GM23338 (cell line): ENCODE results near the gene GPX7.

ENCODE experiments used
- ETS1 ChIP-seq: IDR thresholded peaks from 2 replicates; pipeline ENCODE4 v1.6.1; 2016; ENCODE audit warnings: antibody characterized with exemption
- EZH2 ChIP-seq: fragments of 200-600 bp; sonication (generic); IDR thresholded peaks from one replicate; pipeline ENCODE4 v1.8.0; 2017; ENCODE audit warnings: antibody characterized with exemption, mild to moderate bottlenecking, low read depth; ENCODE audit not compliant: unreplicated experiment
- EZH2phosphoT487 ChIP-seq: fragments of 200-600 bp; sonication (generic); IDR thresholded peaks from one replicate; pipeline ENCODE4 v1.8.1; 2018; ENCODE audit warnings: antibody characterized with exemption; ENCODE audit not compliant: unreplicated experiment
- POLR2AphosphoS5 ChIP-seq: IDR thresholded peaks from 2 replicates; pipeline ENCODE4 v1.6.1; 2016; ENCODE audit warnings: antibody characterized with exemption, low read depth
- REST ChIP-seq: IDR thresholded peaks from one replicate; pipeline ENCODE4 v1.6.1; 2018; ENCODE audit warnings: antibody characterized with exemption; ENCODE audit not compliant: unreplicated experiment
- TF ChIP-seq, protein P1 (sequence below), 2 experiments: fragments of 200-600 bp in 1 of 2; sonication (generic) in 1 of 2; conservative IDR thresholded peaks; 2 replicates each; pipeline versions ENCODE4 v1.5.1 to v1.6.1; 2016 to 2017; ENCODE audit warnings: antibody characterized with exemption in 2 of 2, low read depth in 2 of 2, mild to moderate bottlenecking in 2 of 2, moderate library complexity in 1 of 2

DNA sequence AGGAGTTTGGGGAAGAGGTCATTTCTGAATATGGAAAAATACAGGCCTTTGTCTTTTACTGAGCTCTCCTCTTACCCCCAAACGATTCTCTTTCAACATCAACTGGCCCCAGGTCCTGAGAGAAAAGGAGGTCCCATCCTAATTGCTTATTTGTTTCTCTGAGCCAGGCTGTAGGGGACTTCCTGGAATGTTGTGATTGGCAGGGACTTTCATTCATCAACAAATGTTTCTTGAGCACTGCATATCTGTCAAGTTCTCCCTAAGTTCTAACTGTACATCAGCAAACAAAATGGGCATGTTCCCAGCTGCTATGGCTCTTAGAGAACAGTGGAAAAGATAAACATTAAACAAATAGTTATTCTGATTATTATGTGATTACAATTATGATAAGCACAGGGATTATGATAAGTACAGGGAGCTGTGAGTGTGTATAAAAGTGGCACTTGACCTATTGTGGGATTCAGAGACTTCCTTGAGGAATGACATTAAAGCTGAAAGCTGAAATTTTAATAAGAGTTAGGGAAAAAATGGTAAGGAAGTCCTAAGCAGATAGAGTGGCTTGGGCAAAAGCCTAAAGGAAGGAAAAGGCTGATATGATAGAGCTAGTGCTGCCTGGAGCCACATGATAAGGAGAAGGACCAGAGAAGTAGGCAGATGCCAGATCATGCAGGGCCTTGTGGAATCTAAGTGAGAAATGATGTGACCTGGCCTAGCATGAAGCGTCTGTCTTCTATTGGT is 11.6 kb downstream of the GPX7 start:
- TF ChIP-seq, protein P1, sequence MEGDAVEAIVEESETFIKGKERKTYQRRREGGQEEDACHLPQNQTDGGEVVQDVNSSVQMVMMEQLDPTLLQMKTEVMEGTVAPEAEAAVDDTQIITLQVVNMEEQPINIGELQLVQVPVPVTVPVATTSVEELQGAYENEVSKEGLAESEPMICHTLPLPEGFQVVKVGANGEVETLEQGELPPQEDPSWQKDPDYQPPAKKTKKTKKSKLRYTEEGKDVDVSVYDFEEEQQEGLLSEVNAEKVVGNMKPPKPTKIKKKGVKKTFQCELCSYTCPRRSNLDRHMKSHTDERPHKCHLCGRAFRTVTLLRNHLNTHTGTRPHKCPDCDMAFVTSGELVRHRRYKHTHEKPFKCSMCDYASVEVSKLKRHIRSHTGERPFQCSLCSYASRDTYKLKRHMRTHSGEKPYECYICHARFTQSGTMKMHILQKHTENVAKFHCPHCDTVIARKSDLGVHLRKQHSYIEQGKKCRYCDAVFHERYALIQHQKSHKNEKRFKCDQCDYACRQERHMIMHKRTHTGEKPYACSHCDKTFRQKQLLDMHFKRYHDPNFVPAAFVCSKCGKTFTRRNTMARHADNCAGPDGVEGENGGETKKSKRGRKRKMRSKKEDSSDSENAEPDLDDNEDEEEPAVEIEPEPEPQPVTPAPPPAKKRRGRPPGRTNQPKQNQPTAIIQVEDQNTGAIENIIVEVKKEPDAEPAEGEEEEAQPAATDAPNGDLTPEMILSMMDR (conservative IDR thresholded peaks at IDR 0.05; ENCODE audit: low read depth in 2 of 2) = no peak
- TF ChIP-seq EZH2 = no peak
- no peak for TF ChIP-seq POLR2AphosphoS5
- TF ChIP-seq EZH2phosphoT487 = no peak
- TF ChIP-seq REST = no peak
- TF ChIP-seq ETS1 = no peak
